ENCODE results near the gene CENPE. TPM values are rescaled to one million over a fixed set of nuclear protein-coding genes. Genes with fewer than 3 reads are reported as not detected.
"Not testable (repeated sequence)": the region's sequence is repeated elsewhere in the genome, so short reads cannot be mapped to it uniquely, and the experiment has no call there.

Gene CENPE, protein sequence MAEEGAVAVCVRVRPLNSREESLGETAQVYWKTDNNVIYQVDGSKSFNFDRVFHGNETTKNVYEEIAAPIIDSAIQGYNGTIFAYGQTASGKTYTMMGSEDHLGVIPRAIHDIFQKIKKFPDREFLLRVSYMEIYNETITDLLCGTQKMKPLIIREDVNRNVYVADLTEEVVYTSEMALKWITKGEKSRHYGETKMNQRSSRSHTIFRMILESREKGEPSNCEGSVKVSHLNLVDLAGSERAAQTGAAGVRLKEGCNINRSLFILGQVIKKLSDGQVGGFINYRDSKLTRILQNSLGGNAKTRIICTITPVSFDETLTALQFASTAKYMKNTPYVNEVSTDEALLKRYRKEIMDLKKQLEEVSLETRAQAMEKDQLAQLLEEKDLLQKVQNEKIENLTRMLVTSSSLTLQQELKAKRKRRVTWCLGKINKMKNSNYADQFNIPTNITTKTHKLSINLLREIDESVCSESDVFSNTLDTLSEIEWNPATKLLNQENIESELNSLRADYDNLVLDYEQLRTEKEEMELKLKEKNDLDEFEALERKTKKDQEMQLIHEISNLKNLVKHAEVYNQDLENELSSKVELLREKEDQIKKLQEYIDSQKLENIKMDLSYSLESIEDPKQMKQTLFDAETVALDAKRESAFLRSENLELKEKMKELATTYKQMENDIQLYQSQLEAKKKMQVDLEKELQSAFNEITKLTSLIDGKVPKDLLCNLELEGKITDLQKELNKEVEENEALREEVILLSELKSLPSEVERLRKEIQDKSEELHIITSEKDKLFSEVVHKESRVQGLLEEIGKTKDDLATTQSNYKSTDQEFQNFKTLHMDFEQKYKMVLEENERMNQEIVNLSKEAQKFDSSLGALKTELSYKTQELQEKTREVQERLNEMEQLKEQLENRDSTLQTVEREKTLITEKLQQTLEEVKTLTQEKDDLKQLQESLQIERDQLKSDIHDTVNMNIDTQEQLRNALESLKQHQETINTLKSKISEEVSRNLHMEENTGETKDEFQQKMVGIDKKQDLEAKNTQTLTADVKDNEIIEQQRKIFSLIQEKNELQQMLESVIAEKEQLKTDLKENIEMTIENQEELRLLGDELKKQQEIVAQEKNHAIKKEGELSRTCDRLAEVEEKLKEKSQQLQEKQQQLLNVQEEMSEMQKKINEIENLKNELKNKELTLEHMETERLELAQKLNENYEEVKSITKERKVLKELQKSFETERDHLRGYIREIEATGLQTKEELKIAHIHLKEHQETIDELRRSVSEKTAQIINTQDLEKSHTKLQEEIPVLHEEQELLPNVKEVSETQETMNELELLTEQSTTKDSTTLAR (N-terminal part only)
- 41.7 TPM for polyA plus RNA-seq (2013, experiment 1 of 2)
- polyA plus RNA-seq (2013, experiment 2 of 2), result 44.1 TPM

- Histone ChIP-seq H4K8ac (ENCODE audit: low read depth, low read length) (no peak within 1 kb of the TSS), H3K27me3 (ENCODE audit: control insufficient read depth in 3 of 3, insufficient read depth in 3 of 3, low read depth in 1 of 3, low read length in 3 of 3) (no peaks in the 10 kb centered on the region), H3K36me3 (replicated peaks in 1 of 2; ENCODE audit: control insufficient read depth in 2 of 2, insufficient read depth in 2 of 2, low read length in 2 of 2) (peaks cover 0 to 35% of the 10 kb centered on the region in 2 donors), H3K27ac (replicated peaks; ENCODE audit: low read length) (peak within 1 kb of the TSS; percentile 53), H3K9me3 (replicated peaks in 1 of 2; ENCODE audit: control insufficient read depth in 2 of 2, insufficient read depth in 1 of 2, low read depth in 1 of 2, low read length in 2 of 2) (peaks cover 0 to 4% of the 10 kb centered on the region in 2 donors), H3K79me1 (ENCODE audit: low read depth, low read length) (peaks cover 2% of the 10 kb centered on the region), H3K4me1 (ENCODE audit: control insufficient read depth in 2 of 2, insufficient read depth in 1 of 2, low read depth in 1 of 2, low read length in 2 of 2) (peaks cover 2 to 11% of the 10 kb centered on the region in 2 donors), H2BK15ac (ENCODE audit: low read length) (no peak within 1 kb of the TSS), H3K4me3 (ENCODE audit: low read length in 2 of 2) (peak within 1 kb of the TSS; percentile 78 to 90), H2BK120ac (ENCODE audit: low read depth, low read length) (no peak within 1 kb of the TSS), H3K23ac (ENCODE audit: low read depth, low read length, poor library complexity) (peak within 1 kb of the TSS; percentile 25), H3K4ac (ENCODE audit: low read length) (no peak within 1 kb of the TSS), H2AK5ac (ENCODE audit: low read depth, low read length) (no peak within 1 kb of the TSS), H3K9ac (ENCODE audit: low read depth, low read length, poor library complexity) (peak within 1 kb of the TSS; percentile 95), H3K4me2 (ENCODE audit: insufficient read depth, low read length, poor library complexity, severe bottlenecking) (peak within 1 kb of the TSS; percentile 46), H3K18ac (ENCODE audit: low read length) (peak within 1 kb of the TSS; percentile 84), H2AFZ (ENCODE audit: low read length) (peak within 1 kb of the TSS; percentile 93), H3K14ac (ENCODE audit: low read length) (no peak within 1 kb of the TSS), H2BK5ac (ENCODE audit: low read length) (no peak within 1 kb of the TSS), H4K91ac (ENCODE audit: low read depth, low read length, poor library complexity) (no peak within 1 kb of the TSS), H2BK12ac (ENCODE audit: low read length) (no peak within 1 kb of the TSS)
- no CpG with 5 or more reads among the region's 44 CpGs for WGBS, 2 donors (ENCODE audit: extremely low coverage in 2 of 2, insufficient read length in 2 of 2, insufficient replicate concordance in 1 of 2)
- DNase-seq (ENCODE audit: low spot score), result peak; percentile 90
These were observed at the start of gene CENPE for GRCh38 chr4:103198111-103198765. TSS of gene CENPE (minus strand) at chr4:103198343. CDS start at chr4:103198319, 24 bp downstream.

DNA sequence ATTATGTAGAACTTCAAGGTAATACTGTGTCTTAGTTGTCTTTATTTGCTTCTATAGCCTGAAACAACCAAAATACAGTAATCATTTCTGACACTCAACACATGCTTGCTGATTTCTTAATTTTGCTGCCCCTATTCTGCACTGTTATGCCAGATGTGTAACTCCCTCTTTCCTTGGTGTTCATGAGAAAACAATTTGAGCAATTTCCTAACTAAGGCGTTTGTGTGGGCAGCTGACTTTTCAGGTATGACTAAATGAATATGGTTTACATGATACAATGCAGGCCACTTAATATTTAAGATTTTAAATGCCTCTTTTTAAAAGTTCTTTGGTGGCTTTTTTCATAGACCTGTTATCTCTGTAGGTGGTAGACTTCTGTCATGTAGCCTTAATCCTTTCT, 46.1 kb upstream of the CENPE start:
- no peak overlapping the region for H2BK15ac ChIP-seq (ENCODE audit: low read length)
- no peak overlapping the region for H2BK5ac ChIP-seq (ENCODE audit: low read length)
- no peak overlapping the region for H3K18ac ChIP-seq (ENCODE audit: low read length)
- H3K36me3 ChIP-seq (replicated peaks in 1 of 2; ENCODE audit: control insufficient read depth in 2 of 2, insufficient read depth in 2 of 2, low read length in 2 of 2), result no peaks in the 10 kb centered on the region
- H3K27ac ChIP-seq (replicated peaks; ENCODE audit: low read length), result no peak overlapping the region
- no peak overlapping the region for H2BK12ac ChIP-seq (ENCODE audit: low read length)
- H3K4me1 ChIP-seq (ENCODE audit: control insufficient read depth in 2 of 2, insufficient read depth in 1 of 2, low read depth in 1 of 2, low read length in 2 of 2), result no peaks in the 10 kb centered on the region
- no peak for DNase-seq (ENCODE audit: low spot score)
- no peak overlapping the region for H3K9ac ChIP-seq (ENCODE audit: low read depth, low read length, poor library complexity)
- H2BK120ac ChIP-seq (ENCODE audit: low read depth, low read length), result no peak overlapping the region
- peaks cover 0 to 4% of the 10 kb centered on the region in 2 donors for H3K9me3 ChIP-seq (replicated peaks in 1 of 2; ENCODE audit: control insufficient read depth in 2 of 2, insufficient read depth in 1 of 2, low read depth in 1 of 2, low read length in 2 of 2)
- no peak overlapping the region for H2AK5ac ChIP-seq (ENCODE audit: low read depth, low read length)
- H2AFZ ChIP-seq (ENCODE audit: low read length), result no peak overlapping the region
- H3K4me2 ChIP-seq (ENCODE audit: insufficient read depth, low read length, poor library complexity, severe bottlenecking), result no peak overlapping the region
- no peak overlapping the region for H4K8ac ChIP-seq (ENCODE audit: low read depth, low read length)
- no peak overlapping the region for H3K23ac ChIP-seq (ENCODE audit: low read depth, low read length, poor library complexity)
- H3K14ac ChIP-seq (ENCODE audit: low read length), result no peak overlapping the region
- no peak overlapping the region for H4K91ac ChIP-seq (ENCODE audit: low read depth, low read length, poor library complexity)
- no peaks in the 10 kb centered on the region for H3K79me1 ChIP-seq (ENCODE audit: low read depth, low read length)
- no peak overlapping the region for H3K4me3 ChIP-seq (ENCODE audit: low read length in 2 of 2)
- H3K4ac ChIP-seq (ENCODE audit: low read length), result no peak overlapping the region
- WGBS, 2 donors (ENCODE audit: extremely low coverage in 2 of 2, insufficient read length in 2 of 2, insufficient replicate concordance in 1 of 2), result no CpG with 5 or more reads among the region's 1 CpG
- H3K27me3 ChIP-seq (ENCODE audit: control insufficient read depth in 3 of 3, insufficient read depth in 3 of 3, low read depth in 1 of 3, low read length in 3 of 3), result no peaks in the 10 kb centered on the region

DNA sequence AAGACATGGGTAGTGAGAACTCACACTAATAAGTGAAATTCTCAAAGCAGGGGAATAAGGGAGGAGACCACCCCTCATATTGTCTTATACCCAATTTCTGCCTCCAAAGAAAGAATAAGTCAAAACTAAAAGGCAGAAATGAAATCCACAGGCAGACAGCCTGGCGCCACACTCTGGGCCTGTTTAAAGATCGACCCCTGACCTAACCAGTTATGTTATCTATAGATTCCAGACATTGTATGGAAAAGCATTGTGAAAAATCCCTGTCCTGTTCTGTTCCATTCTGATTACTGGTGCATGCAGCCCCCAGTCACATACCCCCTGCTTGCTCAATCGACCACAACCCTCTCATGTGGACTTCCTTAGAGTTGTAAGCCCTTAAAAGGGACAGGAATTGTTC, 32.8 kb upstream of the CENPE start:
- H2AK5ac ChIP-seq (ENCODE audit: low read depth, low read length); H2BK15ac ChIP-seq (ENCODE audit: low read length); H2BK12ac ChIP-seq (ENCODE audit: low read length); H3K4me3 ChIP-seq (ENCODE audit: low read length in 2 of 2); H3K27ac ChIP-seq (replicated peaks; ENCODE audit: low read length); H3K79me1 ChIP-seq (ENCODE audit: low read depth, low read length); H3K36me3 ChIP-seq (replicated peaks in 1 of 2; ENCODE audit: control insufficient read depth in 2 of 2, insufficient read depth in 2 of 2, low read length in 2 of 2); DNase-seq (ENCODE audit: low spot score); H3K9me3 ChIP-seq (replicated peaks in 1 of 2; ENCODE audit: control insufficient read depth in 2 of 2, insufficient read depth in 1 of 2, low read depth in 1 of 2, low read length in 2 of 2); H4K91ac ChIP-seq (ENCODE audit: low read depth, low read length, poor library complexity); H3K23ac ChIP-seq (ENCODE audit: low read depth, low read length, poor library complexity); H3K18ac ChIP-seq (ENCODE audit: low read length); H3K4me1 ChIP-seq (ENCODE audit: control insufficient read depth in 2 of 2, insufficient read depth in 1 of 2, low read depth in 1 of 2, low read length in 2 of 2); H2BK5ac ChIP-seq (ENCODE audit: low read length); H2BK120ac ChIP-seq (ENCODE audit: low read depth, low read length); H3K4ac ChIP-seq (ENCODE audit: low read length); H3K9ac ChIP-seq (ENCODE audit: low read depth, low read length, poor library complexity); H4K8ac ChIP-seq (ENCODE audit: low read depth, low read length); H3K14ac ChIP-seq (ENCODE audit: low read length); H3K4me2 ChIP-seq (ENCODE audit: insufficient read depth, low read length, poor library complexity, severe bottlenecking); H3K27me3 ChIP-seq (ENCODE audit: control insufficient read depth in 3 of 3, insufficient read depth in 3 of 3, low read depth in 1 of 3, low read length in 3 of 3): not testable (repeated sequence)
- no CpG with 5 or more reads among the region's 3 CpGs for whole genome bisulfite sequencing, 2 donors (ENCODE audit: extremely low coverage in 2 of 2, insufficient read length in 2 of 2, insufficient replicate concordance in 1 of 2)
- peak overlapping the region; percentile 29 for H2AFZ ChIP-seq (ENCODE audit: low read length)
